K562 (cell line): ENCODE measurements around the gene CCDC85C. TPM values are rescaled to one million over a fixed set of nuclear protein-coding genes. Genes with fewer than 3 reads are reported as not detected.

Experiments
- ATAC-seq: fragments of 200-7000 bp; cut with Tn5 transposase; 3 replicates; pipeline ENCODE4 v1.9.1; 2020; ENCODE audit warnings: moderate library complexity
- BruUV-seq: library from RNA; stranded (reverse); fragments of 400-500 nt; replicated peaks from 2 replicates; lab custom pipeline; 2021; lab: Mats Ljungman, UMichigan
- CTCF ChIA-PET: fragments of 300-600 bp; formaldehyde crosslinking; extraction: SDS; loops from one replicate; lab custom pipeline; 2021; ENCODE audit warnings: low intra/inter-chr PET ratio; lab: Yijun Ruan, JAX
- POLR2A ChIA-PET: fragments of 300-600, 350-650 bp; sonication (Branson Sonifier 250); formaldehyde crosslinking; extraction: SDS; loops from one replicate; lab custom pipeline; 2021; ENCODE audit warnings: antibody characterized with exemption, inconsistent platforms; lab: Yijun Ruan, JAX
- DNase-seq, 4 experiments: peaks; one replicate each; pipeline versions ENCODE4 v3.0.0 to v3.0.0-alpha.2; 2011 to 2018; ENCODE audit warnings: low spot score in 3 of 4, mixed read lengths in 3 of 4; ENCODE audit errors: extremely low read depth in 1 of 4
- FAIRE-seq: peaks from 2 replicates; lab custom pipeline; 2011; peaks lifted over from hg19 to GRCh38; lab: Jason Lieb, UNC
- H2AFZ ChIP-seq: 2 replicates; pipeline ENCODE4 v1.6.0; 2011; ENCODE audit warnings: low read depth, low read length, control low read depth, inconsistent platforms
- H3K27ac ChIP-seq: fragments of 200-600 bp; 3 replicates; pipeline ENCODE4 v1.8.0; 2011; ENCODE audit warnings: low read depth, mild to moderate bottlenecking, control low read depth, inconsistent platforms, low read length, moderate library complexity, mixed read lengths; ENCODE audit errors: extremely low read depth
- H3K27me3 ChIP-seq, 2 experiments: fragments of 300-600 bp in 1 of 2; 2 replicates in 1 of 2; 3 replicates in 1 of 2; pipeline versions ENCODE4 v1.6.0 to v1.8.0; 2011; ENCODE audit warnings: inconsistent platforms in 2 of 2, low read length in 2 of 2, mild to moderate bottlenecking in 1 of 2, mixed read lengths in 1 of 2, moderate library complexity in 1 of 2; ENCODE audit not compliant: control insufficient read depth in 2 of 2, insufficient read depth in 2 of 2
- H3K36me3 ChIP-seq: fragments of 300-600 bp; 3 replicates; pipeline ENCODE4 v1.8.0; 2011; ENCODE audit warnings: mild to moderate bottlenecking, low read length, inconsistent platforms; ENCODE audit not compliant: control insufficient read depth, insufficient read depth
- H3K4me1 ChIP-seq, 2 experiments: fragments of 200-600 bp in 1 of 2; replicated peaks in 1 of 2; 2 replicates in 1 of 2; 3 replicates in 1 of 2; pipeline versions ENCODE4 v1.5.1 to v1.8.0; 2011; ENCODE audit warnings: inconsistent platforms in 2 of 2, low read length in 2 of 2, mild to moderate bottlenecking in 1 of 2, mixed read lengths in 1 of 2, moderate library complexity in 1 of 2; ENCODE audit not compliant: control insufficient read depth in 2 of 2, insufficient read depth in 2 of 2
- H3K4me2 ChIP-seq: 2 replicates; pipeline ENCODE4 v1.6.1; 2011; ENCODE audit warnings: low read length, control low read depth, inconsistent platforms, mixed read lengths; ENCODE audit not compliant: insufficient read depth
- H3K4me3 ChIP-seq: fragments of 200-600 bp; sonication (generic), shearing (Covaris generic); 2 replicates; pipeline ENCODE4 v1.5.1; 2016; ENCODE audit warnings: control low read depth, inconsistent platforms
- H3K79me2 ChIP-seq: fragments of 200-600 bp; 3 replicates; pipeline ENCODE4 v1.8.0; 2011; ENCODE audit warnings: low read length, inconsistent platforms; ENCODE audit not compliant: control insufficient read depth, insufficient read depth
- H3K9ac ChIP-seq, 2 experiments: 2 replicates each; pipeline versions ENCODE4 v1.6.0 to v1.6.1; 2011; ENCODE audit warnings: low read depth in 2 of 2, low read length in 2 of 2, control low read depth in 1 of 2, inconsistent platforms in 1 of 2, mild to moderate bottlenecking in 1 of 2, mixed read lengths in 1 of 2; ENCODE audit not compliant: insufficient read depth in 1 of 2
- H3K9me1 ChIP-seq: one replicate; pipeline ENCODE4 v1.6.0; 2011; ENCODE audit warnings: inconsistent platforms, mild to moderate bottlenecking, low read length, moderate library complexity; ENCODE audit not compliant: control insufficient read depth, insufficient read depth
- H3K9me3 ChIP-seq: replicated peaks from 2 replicates; pipeline ENCODE4 v1.5.1; 2011; ENCODE audit warnings: low read depth, low read length, inconsistent platforms; ENCODE audit not compliant: control insufficient read depth, insufficient read depth
- H4K20me1 ChIP-seq: replicated peaks from 2 replicates; pipeline ENCODE4 v1.6.1; 2011; ENCODE audit warnings: low read length, inconsistent platforms, mixed read lengths; ENCODE audit not compliant: control insufficient read depth, insufficient read depth
- BCOR ChIP-seq: fragments of 450-650 bp; IDR thresholded peaks from 2 replicates; pipeline ENCODE4 v1.6.1; 2016
- KLF10 ChIP-seq: fragments of 250-450 bp; sonication (Bioruptor Pico); IDR thresholded peaks from 2 replicates; pipeline ENCODE4 v1.6.1; 2021; ENCODE audit warnings: matching md5 sums
- RBM22 ChIP-seq: fragments of 200-400 bp; formaldehyde crosslinking; IDR thresholded peaks from 2 replicates; pipeline ENCODE4 v1.6.1; 2018; ENCODE audit warnings: low read length, low read depth; ENCODE audit not compliant: poor library complexity, severe bottlenecking
- WGBS: fragments of 100-300 bp; shearing (Covaris generic); methylation state at CpG from one replicate; pipeline ENCODE4 v1.1.6; 2016; ENCODE audit warnings: low coverage, mixed read lengths; ENCODE audit not compliant: insufficient coverage; ENCODE audit errors: missing lambda C conversion rate; 5-methylcytosine and 5-hydroxymethylcytosine counted together
- in situ Hi-C: fragments of 300-500 bp; cut with MboI; formaldehyde crosslinking; loops from 4 replicates; pipeline ENCODE4 v1.15.0; 2018; ENCODE audit warnings: inconsistent platforms, mixed read lengths
- intact Hi-C: fragments of 100-400 bp; cut with micrococcal nuclease; formaldehyde crosslinking; loops from 2 replicates; pipeline ENCODE4 v1.14.2; 2022
- polyA plus RNA-seq, 8 experiments: library from polyadenylated mRNA; depleted of rRNA in 4 of 8; stranded (reverse) in 5 of 8; unstranded in 3 of 8; fragments of >200 nt; fragmentation: Nextera tagmentation in 2 of 8; fragmentation: Illumina TruSeq in 1 of 8; extraction: Ambion mirVana in 2 of 8; extraction: Trizol in 1 of 8; gene quantifications; 2 replicates each; pipeline versions ENCODE4 v1.2.1 to v1.2.3, GENCODE V29; 2011 to 2014; ENCODE audit warnings: inconsistent platforms in 1 of 8, missing spikeins in 1 of 8
- total RNA-seq, 7 experiments: library from RNA; depleted of rRNA in 6 of 7; stranded (reverse); fragments of >200 nt in 6 of 7; fragmentation: Illumina TruSeq in 2 of 7; extraction: Trizol in 2 of 7; gene quantifications; 2 replicates each; pipeline versions ENCODE4 v1.2.1 to v1.2.3, GENCODE V29; 2011 to 2021; ENCODE audit warnings: low replicate concordance in 1 of 7
- TF ChIP-seq, protein P1 (sequence below): fragments of 450-650 bp; formaldehyde crosslinking; IDR thresholded peaks from 2 replicates; pipeline ENCODE4 v1.4.0; 2020; ENCODE audit warnings: mild to moderate bottlenecking

CCDC85C gene
- total and polyA plus RNA-seq, 9 of the 15 experiments (the other 6 are each of a cell fraction or from before 2014, with no cell fraction given): 0.18 to 22.0 (median 6.3) TPM

DNA sequence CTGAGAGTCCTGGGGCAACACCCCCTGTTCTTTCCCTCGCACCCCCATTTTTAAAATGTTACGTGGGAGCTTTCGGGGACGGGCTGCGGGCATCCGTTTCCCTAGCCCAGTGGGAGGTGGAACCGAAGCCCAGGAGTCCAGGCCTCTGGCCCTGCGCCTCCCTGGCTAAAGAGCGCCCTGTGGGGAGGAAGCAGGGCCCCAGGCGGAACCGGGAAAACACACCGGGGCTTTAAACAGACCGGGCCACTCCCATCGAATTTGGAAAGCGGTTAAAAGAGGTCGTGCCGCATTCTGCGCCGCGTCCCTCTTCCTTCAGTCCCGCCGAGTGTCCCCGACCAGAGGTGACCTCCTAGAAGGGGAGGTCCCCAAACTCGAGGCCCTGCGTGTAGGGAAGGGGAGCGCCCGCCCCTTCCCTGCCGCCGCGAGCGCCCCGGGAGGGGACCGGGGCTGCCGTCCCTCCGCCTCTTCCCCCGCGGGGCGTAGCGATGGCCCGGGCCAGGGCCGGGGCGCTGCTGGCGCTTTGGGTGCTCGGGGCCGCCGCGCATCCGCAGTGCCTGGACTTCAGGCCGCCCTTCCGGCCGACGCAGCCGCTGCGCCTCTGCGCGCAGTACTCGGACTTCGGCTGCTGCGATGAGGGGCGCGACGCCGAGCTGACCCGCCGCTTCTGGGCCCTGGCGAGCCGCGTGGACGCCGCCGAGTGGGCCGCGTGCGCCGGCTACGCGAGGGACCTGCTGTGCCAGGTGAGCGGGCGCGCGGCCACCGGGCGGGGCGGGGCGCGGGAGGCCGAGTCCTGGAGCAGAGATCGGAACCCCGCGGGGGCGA is 40.9 kb upstream of the CCDC85C start, which contains the start of gene HHIPL1:
Gene HHIPL1 (plus strand): TSS at position 407 of the 822 bp plus-strand sequence. CDS start 79 bp downstream, at position 486.
- Histone ChIP-seq H3K27ac (no peak within 1 kb of the TSS), H3K36me3 (no peaks in the 10 kb centered on the region), H3K27me3 (peaks cover 0 to 53% of the 10 kb centered on the region in 2 experiments; a peak in 4 of 5 replicates), H3K79me2 (no peaks in the 10 kb centered on the region), H3K9me1 (no peaks in the 10 kb centered on the region), H3K4me1 (peaks cover 0 to 7% of the 10 kb centered on the region in 2 experiments; a peak in 3 of 5 replicates), H3K9me3 (no peaks in the 10 kb centered on the region), H3K9ac (no peak within 1 kb of the TSS), H2AFZ (no peak within 1 kb of the TSS), H4K20me1 (peaks cover 11% of the 10 kb centered on the region; the same call in 1 of the 2 replicates), H3K4me2 (no peak within 1 kb of the TSS), H3K4me3 (no peak within 1 kb of the TSS)
- FAIRE-seq (no peak), ATAC-seq (no peak), DNase-seq (no peak)
- TF ChIP-seq KLF10 (CRISPR knock-in tag): no peak
- no peak for TF ChIP-seq BCOR
- TF ChIP-seq, protein P1, sequence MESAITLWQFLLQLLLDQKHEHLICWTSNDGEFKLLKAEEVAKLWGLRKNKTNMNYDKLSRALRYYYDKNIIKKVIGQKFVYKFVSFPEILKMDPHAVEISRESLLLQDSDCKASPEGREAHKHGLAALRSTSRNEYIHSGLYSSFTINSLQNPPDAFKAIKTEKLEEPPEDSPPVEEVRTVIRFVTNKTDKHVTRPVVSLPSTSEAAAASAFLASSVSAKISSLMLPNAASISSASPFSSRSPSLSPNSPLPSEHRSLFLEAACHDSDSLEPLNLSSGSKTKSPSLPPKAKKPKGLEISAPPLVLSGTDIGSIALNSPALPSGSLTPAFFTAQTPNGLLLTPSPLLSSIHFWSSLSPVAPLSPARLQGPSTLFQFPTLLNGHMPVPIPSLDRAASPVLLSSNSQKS (CRISPR knock-in tag): no peak
- no peak for TF ChIP-seq RBM22
- in situ Hi-C loops (no loop called here), intact Hi-C loops (no loop called here)
- BruUV-seq: no TSS peak
- 31% methylated on average over 25 of the region's 91 CpGs for WGBS
- ChIA-PET POLR2A (no interaction called here), CTCF (no interaction called here)
